Trophoblast cell (in vitro differentiated cells and primary cell): Measurements from ENCODE around the gene PAEP.

ENCODE experiments used
- DNase-seq, 2 donors: peaks; one replicate each; pipeline ENCODE4 v3.0.0-alpha.2; 2016
- H2AFZ ChIP-seq: 2 replicates; pipeline ENCODE4 v1.6.1; 2013; ENCODE audit warnings: low read length, moderate library complexity, mild to moderate bottlenecking; ENCODE audit not compliant: insufficient read depth, poor library complexity
- H2AK5ac ChIP-seq: 2 replicates; pipeline ENCODE4 v1.6.1; 2013; ENCODE audit warnings: mild to moderate bottlenecking, low read length
- H2BK120ac ChIP-seq: 2 replicates; pipeline ENCODE4 v1.6.1; 2013; ENCODE audit warnings: low read length, mild to moderate bottlenecking, moderate library complexity; ENCODE audit not compliant: insufficient read depth, poor library complexity
- H2BK12ac ChIP-seq: 2 replicates; pipeline ENCODE4 v1.6.1; 2013; ENCODE audit warnings: mild to moderate bottlenecking, low read length, moderate library complexity
- H2BK5ac ChIP-seq: 2 replicates; pipeline ENCODE4 v1.6.1; 2013; ENCODE audit warnings: low read length, low read depth, moderate library complexity, mild to moderate bottlenecking; ENCODE audit not compliant: poor library complexity
- H3K14ac ChIP-seq: 2 replicates; pipeline ENCODE4 v1.6.1; 2013; ENCODE audit warnings: mild to moderate bottlenecking, low read length
- H3K18ac ChIP-seq: 2 replicates; pipeline ENCODE4 v1.6.1; 2013; ENCODE audit warnings: mild to moderate bottlenecking, low read length
- H3K23ac ChIP-seq: 2 replicates; pipeline ENCODE4 v1.6.1; 2013; ENCODE audit warnings: low read length
- H3K27ac ChIP-seq: 2 replicates; pipeline ENCODE4 v1.5.1; 2013; ENCODE audit warnings: low read depth, mild to moderate bottlenecking, inconsistent platforms, low read length, moderate library complexity
- H3K27me3 ChIP-seq: 2 replicates; pipeline ENCODE4 v1.6.1; 2013; ENCODE audit warnings: inconsistent platforms, mild to moderate bottlenecking, low read length, moderate library complexity; ENCODE audit not compliant: insufficient read depth
- H3K36me3 ChIP-seq, 2 experiments: 1 replicate in 1 of 2; 2 replicates in 1 of 2; pipeline ENCODE4 v1.6.1; 2013; ENCODE audit warnings: low read length in 2 of 2, mild to moderate bottlenecking in 2 of 2, moderate library complexity in 1 of 2; ENCODE audit not compliant: insufficient read depth in 2 of 2, control insufficient read depth in 1 of 2
- H3K4ac ChIP-seq: 2 replicates; pipeline ENCODE4 v1.6.1; 2013; ENCODE audit warnings: low read depth, mild to moderate bottlenecking, low read length, moderate library complexity
- H3K4me1 ChIP-seq, 2 experiments: 1 replicate in 1 of 2; 2 replicates in 1 of 2; pipeline ENCODE4 v1.6.1; 2013; ENCODE audit warnings: low read length in 2 of 2, mild to moderate bottlenecking in 2 of 2, moderate library complexity in 1 of 2; ENCODE audit not compliant: insufficient read depth in 2 of 2, control insufficient read depth in 1 of 2
- H3K4me2 ChIP-seq: 2 replicates; pipeline ENCODE4 v1.6.1; 2013; ENCODE audit warnings: inconsistent platforms, mild to moderate bottlenecking, low read length, moderate library complexity
- H3K4me3 ChIP-seq: 2 replicates; pipeline ENCODE4 v1.5.1; 2013; ENCODE audit warnings: mild to moderate bottlenecking, low read depth, low read length, inconsistent platforms
- H3K79me1 ChIP-seq: one replicate; pipeline ENCODE4 v1.6.1; 2013; ENCODE audit warnings: low read length
- H3K79me2 ChIP-seq: 2 replicates; pipeline ENCODE4 v1.6.1; 2013; ENCODE audit warnings: low read length, mild to moderate bottlenecking; ENCODE audit not compliant: control insufficient read depth, insufficient read depth, poor library complexity
- H3K9ac ChIP-seq: 2 replicates; pipeline ENCODE4 v1.6.1; 2013; ENCODE audit warnings: mild to moderate bottlenecking, low read length
- H3K9me3 ChIP-seq: 2 replicates; pipeline ENCODE4 v1.6.1; 2013; ENCODE audit warnings: low read depth, mild to moderate bottlenecking, control low read depth, inconsistent platforms, low read length; ENCODE audit not compliant: insufficient read depth
- H4K12ac ChIP-seq: 2 replicates; pipeline ENCODE4 v1.6.1; 2013; ENCODE audit warnings: low read depth, mild to moderate bottlenecking, low read length, moderate library complexity
- H4K8ac ChIP-seq: 2 replicates; pipeline ENCODE4 v1.6.1; 2013; ENCODE audit warnings: low read depth, mild to moderate bottlenecking, low read length, moderate library complexity
- H4K91ac ChIP-seq: one replicate; pipeline ENCODE4 v1.6.1; 2013; ENCODE audit warnings: low read depth, mild to moderate bottlenecking, low read length, moderate library complexity
- WGBS: extraction: QIAGEN DNeasy Blood & Tissue Kit; methylation state at CpG from one replicate; pipeline ENCODE4 v1.1.7; 2013; ENCODE audit warnings: missing lambda C conversion rate; ENCODE audit not compliant: insufficient read length, insufficient coverage; ENCODE audit errors: extremely low coverage; 5-methylcytosine and 5-hydroxymethylcytosine counted together

Gene PAEP

GRCh38 chr9:135611142-135611874 lies 49.8 kb downstream of the PAEP start:
- no peak overlapping the region for H2BK12ac ChIP-seq
- H2BK120ac ChIP-seq = no peak overlapping the region
- H3K27ac ChIP-seq = no peak overlapping the region
- no peak for DNase-seq
- no peak overlapping the region for H3K4me2 ChIP-seq
- no peaks in the 10 kb centered on the region for H3K36me3 ChIP-seq
- H2BK5ac ChIP-seq = no peak overlapping the region
- H2AK5ac ChIP-seq = no peak overlapping the region
- no peaks in the 10 kb centered on the region for H3K79me2 ChIP-seq
- H3K27me3 ChIP-seq = no peaks in the 10 kb centered on the region
- no peak overlapping the region for H4K8ac ChIP-seq
- no peak overlapping the region for H3K4ac ChIP-seq
- no peak overlapping the region for H2AFZ ChIP-seq
- no peak overlapping the region for H3K23ac ChIP-seq
- no peak overlapping the region for H3K9ac ChIP-seq
- no peak overlapping the region for H3K4me3 ChIP-seq
- H4K91ac ChIP-seq = no peak overlapping the region
- WGBS = no CpG with 5 or more reads among the region's 7 CpGs
- no peak overlapping the region for H3K14ac ChIP-seq
- H3K9me3 ChIP-seq = peaks cover 11% of the 10 kb centered on the region
- H4K12ac ChIP-seq = no peak overlapping the region
- H3K4me1 ChIP-seq = no peaks in the 10 kb centered on the region
- H3K79me1 ChIP-seq = no peaks in the 10 kb centered on the region
- no peak overlapping the region for H3K18ac ChIP-seq

- Histone ChIP-seq H3K4ac (no peak overlapping the region), H2BK12ac (no peak overlapping the region), H4K8ac (no peak overlapping the region), H3K79me1 (no peaks in the 10 kb centered on the region), H2AFZ (no peak overlapping the region), H3K18ac (no peak overlapping the region), H3K14ac (no peak overlapping the region), H2AK5ac (no peak overlapping the region), H3K4me3 (peak overlapping the region; percentile 49), H2BK120ac (no peak overlapping the region), H3K9me3 (peaks cover 11% of the 10 kb centered on the region), H2BK5ac (no peak overlapping the region), H4K12ac (no peak overlapping the region), H3K36me3 (no peaks in the 10 kb centered on the region), H3K4me2 (no peak overlapping the region), H3K27ac (no peak overlapping the region), H3K9ac (no peak overlapping the region), H3K23ac (no peak overlapping the region), H3K4me1 (no peaks in the 10 kb centered on the region), H3K79me2 (no peaks in the 10 kb centered on the region), H4K91ac (no peak overlapping the region), H3K27me3 (no peaks in the 10 kb centered on the region)
- DNase-seq = no peak
- no CpG with 5 or more reads among the region's 4 CpGs for WGBS
These were observed 50.3 kb downstream of the PAEP start for GRCh38 chr9:135611875-135612209.

GRCh38 chr9:135612437-135612836 lies 50.9 kb downstream of the PAEP start:
- H2BK12ac ChIP-seq = no peak overlapping the region
- H4K12ac ChIP-seq = no peak overlapping the region
- no peaks in the 10 kb centered on the region for H3K79me1 ChIP-seq
- no CpG with 5 or more reads among the region's 8 CpGs for WGBS
- no peak overlapping the region for H3K27ac ChIP-seq
- DNase-seq = no peak
- no peak overlapping the region for H2BK5ac ChIP-seq
- no peaks in the 10 kb centered on the region for H3K36me3 ChIP-seq
- H3K4ac ChIP-seq = no peak overlapping the region
- no peak overlapping the region for H4K8ac ChIP-seq
- H3K4me1 ChIP-seq = no peaks in the 10 kb centered on the region
- H3K4me3 ChIP-seq = no peak overlapping the region
- no peak overlapping the region for H2AK5ac ChIP-seq
- H3K9ac ChIP-seq = no peak overlapping the region
- peaks cover 11% of the 10 kb centered on the region for H3K9me3 ChIP-seq
- no peaks in the 10 kb centered on the region for H3K79me2 ChIP-seq
- no peak overlapping the region for H3K4me2 ChIP-seq
- H3K27me3 ChIP-seq = no peaks in the 10 kb centered on the region
- no peak overlapping the region for H3K23ac ChIP-seq
- no peak overlapping the region for H2AFZ ChIP-seq
- no peak overlapping the region for H3K18ac ChIP-seq
- H3K14ac ChIP-seq = no peak overlapping the region
- no peak overlapping the region for H2BK120ac ChIP-seq
- no peak overlapping the region for H4K91ac ChIP-seq

- Histone ChIP-seq H3K9ac (no peak overlapping the region), H3K4me3 (no peak overlapping the region)
- WGBS = no CpG with 5 or more reads among the region's 24 CpGs
These were observed 51.7 kb downstream of the PAEP start for GRCh38 chr9:135612981-135613910.

More at GRCh38 chr9:135612981-135613910, 51.7 kb downstream of the PAEP start:
- Histone ChIP-seq H2AK5ac (no peak overlapping the region), H3K4ac (no peak overlapping the region), H3K18ac (no peak overlapping the region), H3K4me2 (no peak overlapping the region), H3K27me3 (no peaks in the 10 kb centered on the region), H3K79me1 (no peaks in the 10 kb centered on the region), H2BK120ac (no peak overlapping the region), H2BK12ac (no peak overlapping the region), H3K9me3 (peaks cover 11% of the 10 kb centered on the region), H3K36me3 (no peaks in the 10 kb centered on the region), H4K91ac (no peak overlapping the region), H4K8ac (no peak overlapping the region), H3K4me1 (no peaks in the 10 kb centered on the region), H3K27ac (no peak overlapping the region), H3K14ac (no peak overlapping the region), H2AFZ (no peak overlapping the region), H4K12ac (no peak overlapping the region), H2BK5ac (no peak overlapping the region), H3K23ac (no peak overlapping the region), H3K79me2 (no peaks in the 10 kb centered on the region)
- DNase-seq = no peak
